ENCODE results near the gene SLC4A11.

Gene SLC4A11

GRCh38 chr20:3258429-3258828 lies 19.4 kb upstream of the SLC4A11 start:
- no peak for TF ChIP-seq CTCF (conservative IDR thresholded peaks at IDR 0.05; ENCODE audit: low read depth, low read length)
- no peak for DNase-seq (ENCODE audit: low read depth)
- no peak overlapping the region for H3K4me3 ChIP-seq (ENCODE audit: low read depth, low read length)

- H3K4me3 ChIP-seq (ENCODE audit: low read depth, low read length): no peak overlapping the region
- no peak for DNase-seq (ENCODE audit: low read depth)
- TF ChIP-seq CTCF (conservative IDR thresholded peaks at IDR 0.05; ENCODE audit: low read depth, low read length): no peak
Observed at GRCh38 chr20:3255728-3256127, 16.7 kb upstream of the SLC4A11 start.

GRCh38 chr20:3251806-3252205 lies 12.8 kb upstream of the SLC4A11 start:
- peak; percentile 40 for DNase-seq (ENCODE audit: low read depth)
- no peak overlapping the region for H3K4me3 ChIP-seq (ENCODE audit: low read depth, low read length)
- no peak for TF ChIP-seq CTCF (conservative IDR thresholded peaks at IDR 0.05; ENCODE audit: low read depth, low read length)

- DNase-seq (ENCODE audit: low read depth): peak; percentile 30
- TF ChIP-seq CTCF (conservative IDR thresholded peaks at IDR 0.05; ENCODE audit: low read depth, low read length): peak; percentile 61
- no peak overlapping the region for H3K4me3 ChIP-seq (ENCODE audit: low read depth, low read length)
Observed at GRCh38 chr20:3250091-3250504, 11.1 kb upstream of the SLC4A11 start.

GRCh38 chr20:3248993-3249347 lies 10.0 kb upstream of the SLC4A11 start:
- peak overlapping the region; percentile 34 for H3K4me3 ChIP-seq (ENCODE audit: low read depth, low read length)
- TF ChIP-seq CTCF (conservative IDR thresholded peaks at IDR 0.05; ENCODE audit: low read depth, low read length): no peak
- no peak for DNase-seq (ENCODE audit: low read depth)

GRCh38 chr20:3248167-3248992 lies 9.4 kb upstream of the SLC4A11 start:
- peak; percentile 26 for DNase-seq (ENCODE audit: low read depth)
- peak overlapping the region; percentile 34 for H3K4me3 ChIP-seq (ENCODE audit: low read depth, low read length)

More at GRCh38 chr20:3248167-3248992, 9.4 kb upstream of the SLC4A11 start:
- TF ChIP-seq CTCF (conservative IDR thresholded peaks at IDR 0.05; ENCODE audit: low read depth, low read length): no peak
